ENCODE measurements around the gene TGFB1I1.
A peak's percentile ranks its signal among the peaks of the same experiment; 100 is the strongest.
"Not testable (repeated sequence)": the region's sequence is repeated elsewhere in the genome, so short reads cannot be mapped to it uniquely, and the experiment has no call there.

The TGFB1I1 gene

GRCh38 chr16:31471241-31471874 lies 594 bp upstream of the TGFB1I1 start:
- no peak for DNase-seq (ENCODE audit: low spot score)

- DNase-seq (ENCODE audit: low spot score) = peak; percentile 85
Observed at GRCh38 chr16:31472709-31473203, 804 bp downstream of the TGFB1I1 start.

GRCh38 chr16:31473264-31473984 lies 1.5 kb downstream of the TGFB1I1 start:
- DNase-seq (ENCODE audit: low spot score) = no peak

- no peak for DNase-seq (ENCODE audit: low spot score)
Observed at GRCh38 chr16:31474173-31474714, 2.3 kb downstream of the TGFB1I1 start.

GRCh38 chr16:31474773-31475738 lies 3.1 kb downstream of the TGFB1I1 start:
- no peak for DNase-seq (ENCODE audit: low spot score)

GRCh38 chr16:31475946-31476302 lies 4.0 kb downstream of the TGFB1I1 start:
- no peak for DNase-seq (ENCODE audit: low spot score)

GRCh38 chr16:31476303-31477219 lies 4.6 kb downstream of the TGFB1I1 start:
- no peak for DNase-seq (ENCODE audit: low spot score)

- no peak for DNase-seq (ENCODE audit: low spot score)
Observed at GRCh38 chr16:31477220-31478216, 5.6 kb downstream of the TGFB1I1 start.

GRCh38 chr16:31478956-31479355 lies 7.0 kb downstream of the TGFB1I1 start:
- no peak for DNase-seq (ENCODE audit: low spot score)

GRCh38 chr16:31479751-31480150 lies 7.8 kb downstream of the TGFB1I1 start:
- DNase-seq (ENCODE audit: low spot score) = no peak

GRCh38 chr16:31480851-31481536 lies 9.0 kb downstream of the TGFB1I1 start:
- DNase-seq (ENCODE audit: low spot score) = no peak

- DNase-seq (ENCODE audit: low spot score) = no peak
Observed at GRCh38 chr16:31483081-31483480, 11.1 kb downstream of the TGFB1I1 start, which contains the start of gene SLC5A2. SLC5A2 (plus strand) TSS chr16:31483123; CDS start chr16:31483137, 14 bp downstream.

GRCh38 chr16:31484048-31484447 lies 12.1 kb downstream of the TGFB1I1 start:
- DNase-seq (ENCODE audit: low spot score) = not testable (repeated sequence)

- DNase-seq (ENCODE audit: low spot score) = no peak
Observed at GRCh38 chr16:31484491-31485171, 12.7 kb downstream of the TGFB1I1 start.

- no peak for DNase-seq (ENCODE audit: low spot score)
Observed at GRCh38 chr16:31485571-31485970, 13.6 kb downstream of the TGFB1I1 start.

GRCh38 chr16:31486045-31486444 lies 14.1 kb downstream of the TGFB1I1 start:
- no peak for DNase-seq (ENCODE audit: low spot score)

- no peak for DNase-seq (ENCODE audit: low spot score)
Observed at GRCh38 chr16:31487071-31487719, 15.2 kb downstream of the TGFB1I1 start.
